CD4-positive, alpha-beta T cell treated with Interleukin-12 subunit alpha and Interleukin-12 subunit beta, for 1 hour (primary cell): Measurements from ENCODE around the gene KIRREL3.
A peak's percentile ranks its signal among the peaks of the same experiment; 100 is the strongest.

Experiments
- DNase-seq: peaks from one replicate; pipeline ENCODE4 v3.0.0-alpha.2; 2020

The KIRREL3 gene

DNA sequence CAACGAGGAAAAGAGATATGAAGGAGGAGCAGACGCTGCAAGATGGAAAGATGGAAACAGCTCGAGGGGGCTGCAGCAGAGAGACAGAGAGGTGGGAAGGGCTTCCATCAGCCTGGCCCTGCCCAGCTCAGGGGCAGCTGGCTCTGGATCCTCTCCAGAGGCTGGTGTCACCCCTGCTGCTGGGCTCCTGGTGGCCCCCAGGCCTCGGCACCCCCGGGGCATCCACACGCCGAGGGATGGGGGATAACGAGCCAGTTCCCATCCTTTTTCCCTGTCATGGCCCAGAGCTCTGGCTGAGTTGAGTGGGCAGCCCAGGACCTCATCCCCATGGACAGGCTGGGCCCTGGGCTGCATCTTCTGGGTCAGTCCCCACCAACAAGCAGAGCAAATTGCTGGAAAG, 542.8 kb downstream of the KIRREL3 start:
- DNase-seq = no peak

DNA sequence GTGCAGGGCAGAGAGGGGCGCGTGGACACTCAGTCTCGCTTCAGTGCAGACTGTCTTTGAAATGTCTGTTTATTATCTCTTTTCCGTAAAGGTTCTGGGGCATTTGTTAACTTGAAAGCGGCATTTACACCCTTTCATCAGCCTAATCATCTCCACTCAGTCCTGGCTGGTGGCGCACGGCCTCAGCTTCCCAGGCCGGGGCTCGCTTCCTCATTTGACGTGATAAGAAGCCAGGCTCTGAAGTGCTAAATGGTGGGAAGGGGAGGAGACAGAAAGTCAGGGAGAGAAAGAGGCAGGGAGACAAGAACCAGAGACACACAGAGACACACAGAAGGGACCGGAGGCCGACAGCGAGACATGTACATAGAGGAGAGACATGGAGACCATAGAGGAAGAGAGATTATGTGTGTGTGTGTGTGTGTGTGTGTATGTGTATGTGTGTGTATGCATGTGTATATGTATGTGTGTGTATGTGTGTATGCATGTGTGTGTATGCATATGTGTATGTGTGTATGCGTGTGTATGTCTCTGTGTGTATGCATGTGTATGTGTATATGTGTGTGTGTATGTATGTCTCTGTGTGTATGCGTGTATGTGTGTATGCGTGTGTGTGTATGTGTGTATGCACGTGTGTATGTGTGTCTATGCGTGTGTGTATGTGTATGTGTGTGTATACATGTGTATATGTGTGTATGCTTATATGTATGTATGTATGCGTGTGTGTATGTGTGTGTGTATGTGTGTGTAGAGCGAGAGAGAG, 543.6 kb downstream of the KIRREL3 start:
- no peak for DNase-seq

DNA sequence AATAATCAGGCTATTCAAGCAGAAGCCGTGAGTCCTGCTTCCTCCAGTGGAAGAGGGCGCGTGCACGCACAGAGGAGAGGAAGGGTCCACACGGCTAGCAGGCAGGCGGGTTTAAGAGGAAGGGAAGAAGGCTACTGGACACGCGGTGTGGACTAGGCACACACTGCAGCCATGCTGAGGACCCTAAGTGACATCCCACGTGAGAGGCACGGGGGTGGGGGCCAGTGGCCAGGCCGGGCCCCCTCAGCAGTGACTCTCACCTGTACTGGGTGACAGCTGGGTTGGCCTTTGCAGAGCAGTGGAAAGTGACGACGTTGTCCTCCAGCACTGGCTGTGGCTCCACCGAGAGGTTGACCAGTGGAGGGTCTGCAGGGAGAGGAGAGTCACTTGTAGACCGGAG, 544.5 kb downstream of the KIRREL3 start:
- no peak for DNase-seq

DNA sequence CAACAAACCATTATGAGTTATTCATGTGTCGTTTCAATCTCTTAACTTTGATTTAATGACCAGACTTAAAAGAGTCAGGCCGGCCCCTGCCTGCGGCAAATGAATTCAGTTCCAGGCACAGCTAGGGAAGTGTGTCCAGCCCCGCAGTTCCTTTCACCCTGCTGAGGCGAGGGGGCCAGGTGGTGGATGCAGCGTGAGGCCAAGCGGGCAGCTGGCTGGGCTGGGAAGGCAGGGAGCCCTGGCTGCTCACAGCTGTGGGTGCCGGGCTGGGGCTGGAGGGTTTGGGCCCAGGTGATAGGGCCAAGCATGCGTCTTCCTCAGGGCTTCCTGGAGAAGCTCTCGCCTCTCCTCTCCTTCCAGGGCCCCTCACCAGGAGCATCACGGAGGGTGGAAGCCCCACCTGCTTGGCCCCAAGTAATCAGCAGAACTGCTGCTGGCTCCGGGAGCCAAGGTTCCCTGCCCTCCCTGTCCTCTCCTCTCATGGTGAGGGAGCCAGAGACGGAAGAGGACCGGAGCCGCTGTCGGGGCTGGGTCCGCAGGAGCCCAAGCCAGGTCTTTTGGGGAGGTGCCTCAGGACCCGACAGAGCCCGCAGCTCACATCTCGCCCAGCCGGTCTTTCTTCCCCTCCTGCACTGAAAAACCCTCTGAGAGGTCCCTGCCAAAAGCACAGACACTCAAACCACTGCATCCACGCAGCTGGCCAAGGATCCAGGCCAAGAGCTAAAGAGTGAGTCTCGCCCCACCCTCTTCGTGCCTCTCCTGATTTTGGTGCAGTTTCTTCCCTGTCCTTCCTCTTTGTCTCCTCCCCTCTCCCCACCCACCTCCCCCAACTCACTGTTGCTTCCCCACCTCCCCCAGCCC, 548.1 kb downstream of the KIRREL3 start:
- no peak for DNase-seq

DNA sequence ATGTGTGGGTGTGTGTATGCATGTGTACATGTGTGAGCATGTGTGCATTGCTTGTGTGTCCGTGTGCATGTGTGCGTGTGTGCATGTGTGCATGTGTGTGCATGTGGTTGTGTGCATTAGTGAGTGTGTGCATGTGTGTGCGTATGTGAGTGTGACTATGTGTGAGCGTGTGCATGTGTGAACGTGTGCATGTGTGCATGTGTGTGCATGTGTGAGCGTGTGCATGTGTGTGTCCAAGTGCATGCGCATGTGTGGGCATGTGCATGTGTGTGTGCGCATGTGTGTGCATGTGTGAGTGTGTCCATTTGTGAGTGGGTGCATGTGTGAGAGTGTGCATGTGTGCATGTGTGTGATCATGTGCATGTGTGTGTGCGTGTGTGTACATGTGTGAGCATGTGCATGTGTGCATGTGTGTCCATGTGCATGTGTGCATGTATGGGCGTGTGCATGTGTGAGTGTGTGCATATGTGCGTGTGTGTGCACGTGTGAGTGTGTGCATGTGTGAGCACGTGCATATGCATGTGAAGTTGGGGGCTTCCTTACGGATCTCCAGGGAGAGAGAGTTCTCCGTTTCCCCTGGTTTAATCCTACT, 549.3 kb downstream of the KIRREL3 start:
- no peak for DNase-seq

DNA sequence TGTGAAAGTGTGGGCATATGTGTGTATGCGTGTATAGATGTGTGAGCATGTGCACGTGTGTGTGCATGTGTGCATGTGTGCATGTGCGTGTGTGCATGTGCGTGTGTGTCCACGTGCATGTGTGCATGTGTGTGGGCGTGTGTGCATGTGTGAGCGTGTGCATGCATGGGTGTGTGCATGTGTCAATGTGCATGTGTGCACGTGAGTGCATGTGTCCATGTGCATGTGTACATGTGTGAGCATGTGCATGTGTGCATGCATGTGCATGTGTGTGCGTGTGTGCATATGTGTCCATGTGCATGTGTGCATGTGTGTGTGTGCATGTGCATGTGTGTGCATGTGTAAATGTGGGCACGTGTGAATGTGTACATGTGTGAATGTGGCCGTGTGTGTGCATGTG, 549.8 kb downstream of the KIRREL3 start:
- DNase-seq = no peak

DNA sequence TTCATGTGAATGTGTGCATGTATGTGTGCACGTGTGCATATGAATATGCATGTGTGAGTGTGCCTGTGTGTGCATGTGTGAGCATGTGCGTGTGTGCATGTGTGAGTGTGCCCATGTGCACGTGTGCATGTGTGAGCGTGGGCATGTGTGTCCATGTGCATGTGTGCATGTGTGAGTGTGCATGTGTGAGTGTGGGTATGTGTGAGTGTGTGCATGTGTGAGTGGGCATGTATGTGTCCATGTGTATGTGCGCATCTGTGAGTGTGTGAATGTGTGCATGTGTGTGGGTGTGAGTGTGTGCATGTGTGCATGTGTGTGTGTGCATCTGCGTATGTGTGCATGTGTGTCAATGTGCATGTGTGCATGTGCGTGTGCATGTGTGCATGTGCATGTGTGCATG, 550.4 kb downstream of the KIRREL3 start:
- no peak for DNase-seq

DNA sequence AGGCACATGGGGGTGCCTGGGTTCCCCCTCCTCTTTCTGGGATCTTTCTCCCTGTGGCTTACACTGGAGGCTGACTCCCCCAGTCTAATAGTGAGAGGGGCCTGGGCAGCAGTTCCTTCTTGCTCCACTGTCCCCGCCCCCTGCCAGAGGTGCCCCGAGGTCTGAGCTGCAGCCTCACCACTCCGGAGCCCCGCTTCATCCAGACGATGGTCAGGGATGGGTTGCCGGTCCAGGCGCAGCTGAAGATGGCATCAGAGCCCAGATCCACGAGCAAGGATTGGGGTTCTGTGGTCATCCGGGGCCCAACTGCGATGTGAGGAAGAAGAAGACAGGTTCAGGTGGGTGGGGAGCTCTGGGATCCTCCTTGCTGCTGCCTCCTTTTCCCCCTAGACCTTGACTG, 554.0 kb downstream of the KIRREL3 start:
- DNase-seq = no peak

DNA sequence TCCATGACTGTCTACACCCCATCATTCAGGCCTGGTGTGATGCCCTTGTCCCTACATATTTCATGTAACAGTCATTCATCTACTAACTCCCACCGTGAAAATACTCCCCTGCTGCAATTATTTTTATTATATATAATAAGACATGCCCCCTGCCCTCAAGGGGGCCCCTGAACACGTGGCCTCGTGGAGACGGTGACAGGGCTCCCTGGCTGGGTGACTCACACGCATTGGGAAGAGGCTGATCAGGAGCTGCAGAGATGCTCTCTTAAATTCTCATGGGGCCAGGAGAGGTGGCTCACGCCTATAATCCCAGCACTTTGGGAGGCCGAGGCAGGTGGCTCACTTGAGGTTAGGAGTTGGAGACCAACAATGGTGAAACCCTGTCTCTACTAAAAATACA, 556.5 kb downstream of the KIRREL3 start:
- no peak for DNase-seq

DNA sequence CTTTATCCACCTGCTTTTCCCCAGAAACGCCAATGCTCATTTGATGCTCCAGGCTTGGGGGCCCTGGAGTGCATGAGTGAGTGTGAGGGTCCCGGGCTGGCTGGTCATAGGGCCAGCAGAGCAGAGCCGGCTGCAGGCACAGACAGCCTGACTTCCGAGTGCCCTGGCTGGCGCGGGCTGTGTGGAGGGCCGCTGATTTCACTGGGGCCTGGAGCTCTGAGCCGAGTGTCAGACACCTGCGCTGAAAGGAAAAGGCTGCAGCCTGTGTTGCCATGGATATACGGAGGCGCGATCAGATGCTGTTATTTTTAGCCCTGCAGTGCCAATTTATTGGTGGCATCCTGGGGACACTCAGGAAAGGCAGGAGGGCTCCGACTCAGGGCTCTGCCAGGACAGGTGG, 557.5 kb downstream of the KIRREL3 start:
- DNase-seq = no peak

DNA sequence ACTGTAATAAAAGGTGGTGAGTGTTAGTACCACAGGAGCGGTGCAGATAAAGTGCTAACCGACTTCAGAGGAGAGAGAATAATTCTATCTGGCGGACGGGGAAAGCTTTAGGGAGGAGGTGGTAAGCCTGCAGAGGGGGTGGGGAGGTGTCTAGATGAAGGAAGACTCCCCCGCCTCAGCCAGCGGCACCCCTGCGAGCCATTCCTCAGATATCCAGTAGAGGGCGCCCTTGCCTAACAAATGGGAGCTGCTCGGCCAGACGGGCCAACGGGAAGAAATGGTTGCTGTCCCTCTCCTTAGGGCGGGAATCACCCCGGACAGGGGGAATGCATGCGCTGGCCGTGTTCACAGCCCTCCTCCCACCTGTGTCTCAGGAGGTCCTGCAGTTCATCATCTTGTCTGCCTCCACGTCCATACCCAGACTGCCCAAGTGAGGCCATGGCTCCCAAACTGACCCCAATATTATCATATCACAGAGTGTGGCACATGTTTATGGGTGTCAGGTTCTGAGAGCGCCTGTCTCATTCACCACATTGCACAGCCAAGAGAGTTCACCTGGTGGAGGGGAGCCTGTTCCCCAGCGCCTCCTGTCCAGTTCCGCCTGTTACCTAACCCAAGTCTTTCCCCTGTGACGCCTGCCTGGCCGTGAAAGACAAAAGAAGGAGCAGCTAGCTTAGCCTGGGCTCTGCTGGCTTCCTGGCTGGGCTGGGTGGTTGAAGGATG, 559.6 kb downstream of the KIRREL3 start:
- DNase-seq = peak; percentile 72

DNA sequence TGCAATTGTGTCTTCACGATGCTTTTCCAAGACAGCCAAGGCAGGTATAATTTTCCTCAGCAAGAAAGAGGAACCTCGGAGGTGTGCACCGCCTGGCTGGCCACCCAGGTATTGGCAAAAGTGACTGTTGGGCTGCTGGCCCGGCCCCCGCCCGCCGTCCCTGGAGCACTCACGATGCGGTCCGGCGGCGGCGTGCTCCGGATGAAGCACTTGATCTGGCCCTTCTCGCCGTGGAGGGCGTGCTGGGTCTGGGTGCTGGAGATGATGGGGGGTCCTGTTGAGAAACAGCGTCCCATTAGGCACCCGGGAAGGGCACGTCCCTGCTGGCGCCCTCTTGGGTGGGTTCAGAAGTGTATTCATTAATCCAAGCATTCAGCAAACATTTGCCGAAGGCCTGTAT, 560.3 kb downstream of the KIRREL3 start:
- DNase-seq = no peak

DNA sequence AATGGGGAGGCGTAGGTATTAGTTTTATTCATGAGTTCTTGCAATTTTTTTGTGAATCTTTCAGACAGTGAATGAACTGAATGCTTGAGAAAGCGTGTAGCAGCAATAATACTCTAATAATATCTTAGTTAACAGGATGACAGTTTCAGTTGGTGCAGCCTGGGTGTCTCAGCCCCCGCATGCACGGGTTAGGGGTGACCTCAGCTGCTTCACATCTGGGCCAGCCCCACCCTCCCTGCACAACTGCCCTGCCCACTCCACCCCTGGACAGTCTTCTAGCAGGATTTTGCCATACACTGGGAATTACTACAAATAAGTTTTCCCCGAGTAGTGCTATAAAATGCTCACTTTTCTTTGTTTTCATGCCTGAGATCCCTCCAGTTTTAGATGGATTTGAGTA, 561.9 kb downstream of the KIRREL3 start:
- no peak for DNase-seq

DNA sequence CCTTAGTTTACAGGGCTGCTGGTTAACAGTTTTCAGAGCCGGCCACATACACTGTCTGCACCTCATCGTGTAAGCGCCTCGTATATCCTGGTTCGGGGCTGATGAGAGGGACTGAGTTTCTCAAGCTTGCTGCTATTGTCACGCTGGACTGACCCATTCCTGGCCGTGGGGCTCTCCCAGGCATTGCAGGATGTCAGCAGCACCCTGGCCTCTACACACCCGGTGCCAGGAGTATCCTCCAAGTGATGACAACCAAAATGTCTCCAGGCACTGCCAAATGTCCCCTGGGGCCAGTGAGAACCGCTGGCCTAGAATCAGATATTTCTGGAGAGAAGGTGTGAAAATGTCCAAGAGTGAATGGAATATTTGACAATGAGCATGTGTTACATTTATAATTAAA, 562.3 kb downstream of the KIRREL3 start:
- DNase-seq = no peak

DNA sequence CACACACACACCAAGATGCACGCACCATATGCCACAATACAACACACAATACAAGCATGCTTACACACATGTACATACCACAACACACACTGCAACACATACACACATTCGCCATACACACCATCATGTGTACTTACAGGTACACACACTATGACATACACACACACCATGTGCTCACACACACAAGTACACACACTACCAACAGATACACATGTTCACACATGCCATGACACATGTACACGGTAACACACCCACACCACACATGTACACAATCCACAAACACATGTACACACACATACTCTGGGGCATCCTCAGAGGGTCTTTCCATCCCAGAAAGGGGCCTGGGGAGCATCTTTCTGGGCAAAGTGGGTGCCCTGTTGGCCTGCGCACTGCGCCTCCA, 562.8 kb downstream of the KIRREL3 start:
- DNase-seq = no peak

DNA sequence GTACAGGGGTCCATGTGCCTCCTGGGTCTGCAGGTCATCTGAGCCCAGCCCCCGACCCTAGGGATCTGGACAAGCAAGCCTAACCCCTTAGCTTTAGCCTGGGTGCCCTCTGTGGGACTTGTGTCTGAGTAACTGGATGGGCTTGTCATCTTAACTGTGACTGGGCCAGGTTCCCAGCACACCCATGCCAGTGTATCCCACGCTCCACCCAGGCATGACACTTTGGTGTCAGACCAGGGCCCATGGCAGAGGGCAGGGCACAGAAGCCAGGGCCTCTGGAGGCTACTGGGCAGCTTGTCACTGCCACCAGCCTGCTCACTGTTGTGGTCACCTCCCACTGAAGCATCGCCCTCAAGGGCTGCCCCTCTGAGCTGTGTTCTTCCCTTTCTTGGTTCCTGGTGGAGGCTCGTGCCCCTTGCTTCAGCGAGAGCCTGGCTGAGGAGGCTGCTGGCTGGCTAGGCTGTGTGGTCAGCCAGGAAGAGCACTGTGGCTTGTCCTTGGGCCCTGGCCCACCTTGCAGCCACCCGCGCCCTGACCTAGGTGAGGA, 564.3 kb downstream of the KIRREL3 start:
- no peak for DNase-seq

DNA sequence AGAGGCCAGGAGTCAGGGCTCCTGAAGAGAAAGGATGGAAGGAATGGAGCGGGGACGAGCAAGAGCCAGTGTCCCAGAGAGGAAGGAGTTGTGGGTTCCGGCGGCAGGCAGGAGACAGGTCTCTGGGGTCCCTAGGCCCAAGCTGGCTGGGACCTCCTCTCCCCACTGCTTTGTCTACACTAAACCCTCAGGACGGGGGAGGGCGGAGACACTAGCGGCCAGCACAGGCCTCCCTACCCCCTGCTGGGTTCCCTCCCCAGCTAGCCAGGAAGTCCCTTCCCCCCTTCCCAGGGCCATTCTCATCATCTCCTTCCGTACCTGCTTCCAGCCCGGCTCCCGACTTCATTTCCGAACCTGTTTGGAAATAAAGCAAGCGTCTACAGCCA, 565.6 kb downstream of the KIRREL3 start:
- DNase-seq = no peak

DNA sequence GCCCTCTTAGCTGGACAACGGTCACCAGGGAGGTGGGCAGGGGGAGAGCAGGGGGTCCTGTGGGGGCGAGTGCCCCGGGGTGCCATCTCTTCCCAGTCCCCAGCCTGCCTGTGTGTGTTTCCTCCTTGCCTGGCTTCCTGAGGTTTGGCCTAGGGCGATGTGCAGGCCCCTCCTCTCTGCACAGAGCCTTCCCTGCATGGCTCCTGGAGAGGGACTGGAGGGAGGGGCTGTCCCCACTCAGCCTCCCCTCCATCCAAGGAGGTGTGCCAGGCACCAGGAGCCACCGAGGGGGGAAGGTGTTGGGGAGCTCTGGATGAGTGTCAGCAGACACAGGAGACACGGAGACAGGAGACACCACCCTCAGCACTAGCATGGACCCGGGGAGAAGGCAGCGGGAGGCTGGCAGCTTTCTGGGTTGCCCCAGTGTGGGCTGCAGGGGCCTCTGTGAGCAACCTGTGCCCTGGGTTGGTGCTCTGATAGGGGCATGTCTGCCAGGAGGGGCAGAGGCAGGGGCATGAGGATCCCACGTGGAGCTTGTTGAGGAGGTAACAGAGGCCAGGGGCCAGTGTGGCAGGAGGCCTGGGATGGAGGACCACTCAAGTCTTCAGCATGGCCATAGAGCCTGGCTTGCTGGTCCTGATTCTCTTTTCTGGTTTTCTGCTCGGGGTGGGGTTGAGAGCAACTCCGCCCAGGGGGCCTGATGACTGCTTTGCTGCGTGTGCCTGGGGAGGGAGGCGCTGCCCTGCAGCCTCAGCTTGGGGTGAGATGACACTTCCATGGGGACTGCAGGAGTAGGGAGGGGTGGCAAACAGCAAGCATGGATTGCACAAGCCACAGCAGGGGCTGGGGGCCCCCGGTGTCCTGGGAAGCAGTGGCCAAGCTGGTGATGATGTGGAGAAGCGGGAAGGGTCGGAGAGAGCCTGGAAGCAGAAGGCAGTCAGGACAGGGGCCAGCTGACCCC, 566.3 kb downstream of the KIRREL3 start:
- no peak for DNase-seq

DNA sequence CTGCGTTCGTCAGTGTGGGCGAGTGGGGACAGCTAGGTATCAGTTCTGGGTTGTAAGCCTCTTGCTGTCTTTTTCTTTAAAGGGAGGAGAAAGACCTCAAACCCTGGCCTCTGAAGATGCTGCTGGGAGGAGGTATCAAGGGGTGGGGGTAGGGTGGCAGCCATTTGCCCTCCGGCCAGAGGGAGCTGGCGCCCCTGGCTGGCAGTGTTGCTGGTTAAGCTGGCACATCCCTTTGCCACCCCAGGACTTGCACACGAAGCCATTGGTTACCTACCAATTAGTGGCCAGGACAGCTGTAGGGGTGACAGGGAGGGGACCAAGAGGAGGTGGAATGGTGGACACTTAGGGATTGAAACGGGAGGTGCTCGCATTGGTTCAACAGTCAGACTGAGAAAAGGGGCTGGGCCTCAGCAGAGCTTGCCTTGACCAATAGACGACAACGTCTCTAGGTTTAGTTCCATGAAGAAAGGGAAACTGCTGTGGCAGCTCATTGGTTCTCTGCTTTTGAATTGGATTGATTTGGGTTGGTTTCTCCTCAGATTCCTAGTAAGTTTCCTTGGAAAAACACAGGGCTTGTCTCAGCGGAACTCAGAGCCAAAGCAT, 567.2 kb downstream of the KIRREL3 start:
- no peak for DNase-seq

DNA sequence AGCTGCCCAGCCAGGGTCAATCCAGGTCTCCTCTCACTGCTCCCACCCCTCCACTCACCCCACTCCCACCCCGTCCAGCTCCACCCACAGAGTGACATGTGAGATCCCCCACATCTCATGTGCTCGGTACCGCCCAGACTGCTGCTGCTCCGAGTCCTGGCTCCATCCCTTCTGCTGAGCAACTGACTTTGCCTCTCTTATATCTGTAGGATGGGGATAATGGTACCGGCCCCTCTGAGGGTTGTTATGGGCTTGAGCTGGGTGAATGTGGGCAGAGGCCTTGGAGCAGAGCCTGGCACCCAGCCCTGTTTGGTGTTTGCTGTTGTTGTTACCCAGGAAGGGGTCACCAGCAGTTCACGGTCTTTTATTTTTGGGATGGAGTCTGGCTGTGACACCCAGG, 568.0 kb downstream of the KIRREL3 start:
- DNase-seq = no peak

DNA sequence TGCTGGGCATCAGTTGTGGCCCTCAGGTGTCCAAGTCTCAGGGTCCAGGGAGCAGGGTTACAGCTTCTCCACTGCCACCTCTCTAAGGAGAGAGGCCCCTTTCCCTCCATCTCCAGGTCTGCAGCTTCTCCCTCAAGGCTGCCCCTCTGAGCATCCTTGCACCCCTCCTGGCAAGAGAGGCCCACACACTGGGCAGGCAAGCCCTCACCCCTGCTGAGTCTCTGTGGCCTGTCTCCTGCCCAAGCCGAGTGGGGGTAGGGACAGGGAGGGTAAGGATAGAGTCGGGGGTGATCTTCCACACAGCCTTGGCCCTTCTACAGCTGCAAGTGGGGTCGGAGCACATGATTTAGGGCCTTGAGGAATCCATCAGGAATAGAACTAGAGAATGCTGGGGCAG, 568.5 kb downstream of the KIRREL3 start:
- no peak for DNase-seq
